GM23338 (cell line): Measurements from ENCODE around the gene CNGB1. TPM values are rescaled to one million over a fixed set of nuclear protein-coding genes. Genes with fewer than 3 reads are reported as not detected.

Source experiments
- ATAC-seq: fragments of 200-7000 bp; cut with Tn5 transposase; 3 replicates; pipeline ENCODE4 v1.9.1; 2020
- DNase-seq: peaks from one replicate; pipeline ENCODE4 v3.0.0-alpha.2; 2015; ENCODE audit warnings: low spot score
- H2AFZ ChIP-seq: fragments of 200-600 bp; sonication (generic); 2 replicates; pipeline ENCODE4 v1.8.0; 2016; ENCODE audit warnings: antibody characterized with exemption, mild to moderate bottlenecking, moderate library complexity
- H3F3A ChIP-seq: fragments of 200-600 bp; sonication (generic); replicated peaks from 2 replicates; pipeline ENCODE4 v1.8.0; 2017; ENCODE audit warnings: antibody characterized with exemption, mixed run types, low read depth
- H3K27ac ChIP-seq: fragments of 200-600 bp; sonication (generic); 2 replicates; pipeline ENCODE4 v1.6.1; 2016; ENCODE audit warnings: low read depth
- H3K27me3 ChIP-seq: fragments of 200-600 bp; sonication (generic); 2 replicates; pipeline ENCODE4 v1.8.0; 2016; ENCODE audit warnings: mild to moderate bottlenecking, mixed run types, moderate library complexity; ENCODE audit not compliant: insufficient read depth
- H3K36me3 ChIP-seq: fragments of 200-600 bp; sonication (generic); 2 replicates; pipeline ENCODE4 v1.8.0; 2016; ENCODE audit warnings: mild to moderate bottlenecking; ENCODE audit not compliant: insufficient read depth
- H3K4me1 ChIP-seq: fragments of 200-600 bp; sonication (generic); 2 replicates; pipeline ENCODE4 v1.8.0; 2016; ENCODE audit warnings: mild to moderate bottlenecking, moderate library complexity; ENCODE audit not compliant: insufficient read depth
- H3K4me2 ChIP-seq: fragments of 200-600 bp; sonication (generic); 2 replicates; pipeline ENCODE4 v1.7.1; 2017; ENCODE audit warnings: mixed run types
- H3K4me3 ChIP-seq: fragments of 200-600 bp; sonication (generic); 2 replicates; pipeline ENCODE4 v1.6.1; 2016; ENCODE audit warnings: mixed run types
- H3K79me2 ChIP-seq: fragments of 200-600 bp; sonication (generic); replicated peaks from 2 replicates; pipeline ENCODE4 v1.8.0; 2017; ENCODE audit warnings: mild to moderate bottlenecking; ENCODE audit not compliant: insufficient read depth
- H3K9me2 ChIP-seq: fragments of 200-600 bp; sonication (generic); 2 replicates; pipeline ENCODE4 v1.8.0; 2017; ENCODE audit not compliant: insufficient read depth
- H4K20me1 ChIP-seq: fragments of 200-600 bp; sonication (generic); replicated peaks from 2 replicates; pipeline ENCODE4 v1.8.0; 2017; ENCODE audit warnings: mild to moderate bottlenecking; ENCODE audit not compliant: insufficient read depth
- H3K27ac Mint-ChIP-seq: 2 replicates; pipeline ENCODE4 v1.8.0; 2020; ENCODE audit warnings: inconsistent platforms, mild to moderate bottlenecking, moderate library complexity, mixed read lengths
- H3K27me3 Mint-ChIP-seq: 3 replicates; pipeline ENCODE4 v1.8.0; 2022; ENCODE audit warnings: low read depth, mild to moderate bottlenecking, moderate library complexity, mixed read lengths, inconsistent platforms; ENCODE audit not compliant: insufficient read depth, poor library complexity
- H3K36me3 Mint-ChIP-seq: 3 replicates; pipeline ENCODE4 v1.8.0; 2021; ENCODE audit warnings: low read depth, mild to moderate bottlenecking, inconsistent platforms, moderate library complexity, mixed read lengths
- H3K4me1 Mint-ChIP-seq: 3 replicates; pipeline ENCODE4 v1.8.0; 2020; ENCODE audit warnings: mild to moderate bottlenecking, inconsistent platforms, mixed read lengths
- H3K4me3 Mint-ChIP-seq: 3 replicates; pipeline ENCODE4 v1.8.0; 2021; ENCODE audit warnings: moderate library complexity, mild to moderate bottlenecking, inconsistent platforms, mixed read lengths
- H3K9me3 Mint-ChIP-seq: 3 replicates; pipeline ENCODE4 v1.8.0; 2020; ENCODE audit warnings: moderate library complexity, mild to moderate bottlenecking, inconsistent platforms, mixed read lengths
- CREB1 ChIP-seq: fragments of 250-450 bp; sonication (Bioruptor Pico); IDR thresholded peaks from 2 replicates; pipeline ENCODE4 v1.5.0; 2020; ENCODE audit warnings: low read depth, mild to moderate bottlenecking, moderate library complexity
- CTCF ChIP-seq, 2 experiments: fragments of 200-600 bp in 1 of 2; sonication (generic) in 1 of 2; conservative IDR thresholded peaks; 2 replicates each; pipeline versions ENCODE4 v1.5.1 to v1.6.1; 2016 to 2017; ENCODE audit warnings: antibody characterized with exemption in 2 of 2, low read depth in 2 of 2, mild to moderate bottlenecking in 2 of 2, moderate library complexity in 1 of 2
- ETS1 ChIP-seq: IDR thresholded peaks from 2 replicates; pipeline ENCODE4 v1.6.1; 2016; ENCODE audit warnings: antibody characterized with exemption
- EZH2 ChIP-seq: fragments of 200-600 bp; sonication (generic); IDR thresholded peaks from one replicate; pipeline ENCODE4 v1.8.0; 2017; ENCODE audit warnings: antibody characterized with exemption, mild to moderate bottlenecking, low read depth; ENCODE audit not compliant: unreplicated experiment
- EZH2phosphoT487 ChIP-seq: fragments of 200-600 bp; sonication (generic); IDR thresholded peaks from one replicate; pipeline ENCODE4 v1.8.1; 2018; ENCODE audit warnings: antibody characterized with exemption; ENCODE audit not compliant: unreplicated experiment
- JUNB ChIP-seq: IDR thresholded peaks from one replicate; pipeline ENCODE4 v1.6.1; 2016; ENCODE audit warnings: antibody characterized with exemption; ENCODE audit not compliant: unreplicated experiment
- NANOG ChIP-seq: IDR thresholded peaks from 2 replicates; pipeline ENCODE4 v1.6.1; 2016; ENCODE audit warnings: antibody characterized with exemption, borderline replicate concordance
- POLR2AphosphoS5 ChIP-seq: IDR thresholded peaks from 2 replicates; pipeline ENCODE4 v1.6.1; 2016; ENCODE audit warnings: antibody characterized with exemption, low read depth
- REST ChIP-seq: IDR thresholded peaks from one replicate; pipeline ENCODE4 v1.6.1; 2018; ENCODE audit warnings: antibody characterized with exemption; ENCODE audit not compliant: unreplicated experiment
- STAT1 ChIP-seq: IDR thresholded peaks from one replicate; pipeline ENCODE4 v1.6.1; 2016; ENCODE audit warnings: antibody characterized with exemption; ENCODE audit not compliant: unreplicated experiment
- ZNF114 ChIP-seq: fragments of 250-450 bp; sonication (Bioruptor Pico); IDR thresholded peaks from 2 replicates; pipeline ENCODE4 v1.5.0; 2020; ENCODE audit warnings: mild to moderate bottlenecking, moderate library complexity
- ZNF331 ChIP-seq: fragments of 250-450 bp; sonication (Bioruptor Pico); IDR thresholded peaks from 2 replicates; pipeline ENCODE4 v1.5.0; 2020; ENCODE audit warnings: low read depth, mild to moderate bottlenecking, moderate library complexity
- ZNF462 ChIP-seq: fragments of 250-450 bp; sonication (Bioruptor Pico); IDR thresholded peaks from 2 replicates; pipeline ENCODE4 v1.5.0; 2020; ENCODE audit warnings: mild to moderate bottlenecking, moderate library complexity
- polyA plus RNA-seq: library from polyadenylated mRNA; unstranded; fragments of >200 nt; fragmentation: Nextera tagmentation; extraction: Ambion mirVana; gene quantifications from 2 replicates; pipeline ENCODE4 v1.2.1, GENCODE V29; 2016
- total RNA-seq: library from RNA; depleted of rRNA; stranded (reverse); fragments of >200 nt; shearing (Covaris generic); gene quantifications from 2 replicates; pipeline ENCODE4 v1.2.3, GENCODE V29; 2014

Gene CNGB1
- total and polyA plus RNA-seq, 2 experiments from 2014 or later = not detected

GRCh38 chr16:57870753-57871454, 100.0 kb downstream of the CNGB1 start:
- Histone ChIP-seq H3K4me3 (no peak overlapping the region), H2AFZ (no peak overlapping the region), H3K4me1 (peaks cover 15% of the 10 kb centered on the region), H3F3A (no peaks in the 10 kb centered on the region), H4K20me1 (no peaks in the 10 kb centered on the region), H3K27ac (no peak overlapping the region), H3K79me2 (no peaks in the 10 kb centered on the region), H3K36me3 (no peaks in the 10 kb centered on the region), H3K4me2 (no peak overlapping the region), H3K27me3 (no peaks in the 10 kb centered on the region), H3K9me2 (no peaks in the 10 kb centered on the region)
- TF ChIP-seq ZNF462 (CRISPR knock-in tag) = no peak
- no peak for TF ChIP-seq EZH2phosphoT487
- no peak for TF ChIP-seq ETS1
- no peak for TF ChIP-seq POLR2AphosphoS5
- no peak for TF ChIP-seq STAT1
- no peak for TF ChIP-seq ZNF331 (CRISPR knock-in tag)
- TF ChIP-seq REST = no peak
- TF ChIP-seq NANOG = no peak
- no peak for TF ChIP-seq CTCF (conservative IDR thresholded peaks at IDR 0.05; ENCODE audit: low read depth in 2 of 2)
- TF ChIP-seq JUNB = no peak
- TF ChIP-seq EZH2 = no peak
- TF ChIP-seq ZNF114 (CRISPR knock-in tag) = no peak
- TF ChIP-seq CREB1 (CRISPR knock-in tag) = no peak
- DNase-seq = no peak
- no peak overlapping the region for H3K4me3 Mint-ChIP-seq
- H3K4me1 Mint-ChIP-seq = peaks cover 16% of the 10 kb centered on the region
- H3K36me3 Mint-ChIP-seq = no peaks in the 10 kb centered on the region
- H3K27me3 Mint-ChIP-seq = peaks cover 4% of the 10 kb centered on the region
- H3K9me3 Mint-ChIP-seq = no peaks in the 10 kb centered on the region
- no peak overlapping the region for H3K27ac Mint-ChIP-seq
- no peak for ATAC-seq
